ENCODE measurements around the gene CBR3. TPM values are rescaled to one million over a fixed set of nuclear protein-coding genes. Genes with fewer than 3 reads are reported as not detected.

CBR3 gene
- total RNA-seq, 1 experiment from 2014 or later: 8.3 TPM

DNA sequence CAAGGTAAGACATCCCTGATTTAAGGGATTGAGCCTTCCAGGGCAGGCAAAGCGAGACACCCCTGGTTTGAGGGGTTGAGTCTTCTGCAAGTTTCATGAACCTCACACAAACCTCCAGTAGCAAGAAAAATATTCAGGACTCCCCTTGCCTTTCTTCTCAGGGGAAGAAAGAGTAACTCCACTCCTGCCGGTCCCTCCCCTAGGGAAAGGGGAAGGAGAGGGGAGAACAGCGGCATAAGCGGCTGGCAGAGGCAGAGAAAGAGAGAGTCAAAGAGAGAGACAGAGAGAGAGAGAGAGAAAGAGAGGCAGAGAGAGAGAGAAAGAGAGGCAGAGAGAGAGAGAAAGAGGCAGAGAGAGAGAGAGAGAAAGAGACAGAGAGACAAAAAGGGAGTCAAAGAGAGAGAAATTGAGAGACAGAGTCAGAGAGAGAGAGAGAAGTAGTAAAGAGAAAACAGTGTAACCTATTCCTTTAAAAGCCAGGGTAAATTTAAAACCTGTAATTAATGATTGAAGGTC, 29.5 kb upstream of the CBR3 start:
- H3K36me3 ChIP-seq (replicated peaks; ENCODE audit: control insufficient read depth, insufficient read depth, low read length): peaks cover 11% of the 10 kb centered on the region
- no peaks in the 10 kb centered on the region for H3K27me3 ChIP-seq (ENCODE audit: control insufficient read depth, insufficient read depth, low read length)
- DNase-seq: no peak
- peak overlapping the region; percentile 60 for H3K4me3 ChIP-seq (ENCODE audit: insufficient read depth, low read depth, low read length)

DNA sequence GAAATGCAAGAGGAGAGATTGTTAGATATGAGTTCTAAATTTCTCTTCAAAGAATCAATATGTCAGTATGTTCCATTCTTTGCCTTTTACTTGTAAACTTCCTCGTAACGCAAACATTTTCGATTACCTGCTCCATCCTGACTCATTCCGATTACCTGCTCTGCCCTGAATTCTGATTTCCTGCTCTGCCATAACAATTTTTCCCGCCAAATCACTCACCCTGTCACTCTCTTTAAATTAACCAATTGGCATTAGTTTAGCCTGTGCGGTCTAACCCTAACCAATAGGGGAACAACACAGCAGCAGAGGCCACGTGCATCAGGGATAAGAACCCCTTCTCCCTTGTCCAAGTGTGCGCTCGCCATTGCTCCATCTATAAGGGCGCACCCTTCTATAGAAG, 25.0 kb upstream of the CBR3 start:
- Histone ChIP-seq H3K36me3 (replicated peaks; ENCODE audit: control insufficient read depth, insufficient read depth, low read length) (peaks cover 16% of the 10 kb centered on the region), H3K27me3 (ENCODE audit: control insufficient read depth, insufficient read depth, low read length) (no peaks in the 10 kb centered on the region), H3K4me3 (ENCODE audit: insufficient read depth, low read depth, low read length) (no peak overlapping the region)
- no peak for DNase-seq

DNA sequence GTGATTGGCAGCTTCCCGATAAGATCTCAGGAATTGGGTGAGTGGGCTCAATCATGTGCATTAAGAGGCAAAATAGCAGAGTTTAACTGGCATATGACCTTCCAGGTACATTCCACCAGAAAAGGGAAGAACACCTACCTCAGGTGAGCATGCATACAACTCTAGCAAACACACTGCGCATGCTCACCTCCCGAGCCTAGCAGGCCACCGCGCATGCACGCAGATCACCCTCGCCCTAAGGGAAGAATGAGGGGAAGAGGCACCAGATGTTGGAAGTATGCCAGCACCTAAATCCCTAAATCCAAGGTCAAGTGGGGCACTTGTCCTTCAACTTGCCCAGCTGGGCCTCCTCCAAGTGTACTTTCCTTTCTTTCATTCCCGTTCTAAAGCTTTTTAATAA, 23.6 kb upstream of the CBR3 start:
- H3K36me3 ChIP-seq (replicated peaks; ENCODE audit: control insufficient read depth, insufficient read depth, low read length): peaks cover 16% of the 10 kb centered on the region
- H3K4me3 ChIP-seq (ENCODE audit: insufficient read depth, low read depth, low read length): no peak overlapping the region
- no peak for DNase-seq
- no peaks in the 10 kb centered on the region for H3K27me3 ChIP-seq (ENCODE audit: control insufficient read depth, insufficient read depth, low read length)

DNA sequence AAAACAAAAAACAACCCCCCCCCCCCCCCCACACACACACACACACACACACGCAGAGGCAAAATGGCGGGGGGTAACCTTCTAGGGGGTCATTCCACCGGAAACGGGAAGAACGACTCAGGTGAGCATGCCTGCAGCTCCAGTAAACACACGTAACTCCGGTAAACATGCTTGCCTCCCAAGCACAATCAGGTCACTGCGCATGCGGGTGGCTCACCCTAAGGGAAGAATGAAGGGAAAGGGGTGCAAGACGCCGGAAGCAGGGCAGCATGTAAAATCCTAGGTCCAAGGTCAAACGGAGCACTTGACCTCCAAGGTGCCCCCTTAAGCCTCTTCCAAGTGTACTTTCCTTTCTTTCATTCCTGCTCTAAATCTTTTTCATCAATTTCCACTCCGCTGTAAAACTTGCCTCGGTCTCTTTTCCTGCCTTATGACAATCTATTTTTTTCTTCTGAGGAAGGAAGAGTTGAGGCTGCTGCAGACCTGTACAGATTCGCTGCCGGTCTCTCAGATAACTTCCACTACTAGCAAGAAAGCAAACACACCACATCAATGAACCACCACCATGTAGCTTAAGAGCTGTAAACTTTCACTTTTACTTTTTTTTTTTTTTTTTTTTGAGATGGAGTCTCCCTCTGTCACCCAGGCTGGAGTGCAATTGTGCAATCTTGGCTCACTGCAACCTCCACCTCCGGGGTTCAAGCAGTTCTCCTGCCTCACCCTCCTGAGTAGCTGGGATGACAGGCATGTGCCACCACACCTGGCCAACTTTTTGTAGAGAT, 21.0 kb upstream of the CBR3 start:
- Histone ChIP-seq H3K36me3 (replicated peaks; ENCODE audit: control insufficient read depth, insufficient read depth, low read length) (peaks cover 7% of the 10 kb centered on the region), H3K27me3 (ENCODE audit: control insufficient read depth, insufficient read depth, low read length) (no peaks in the 10 kb centered on the region), H3K4me3 (ENCODE audit: insufficient read depth, low read depth, low read length) (no peak overlapping the region)
- DNase-seq: no peak

DNA sequence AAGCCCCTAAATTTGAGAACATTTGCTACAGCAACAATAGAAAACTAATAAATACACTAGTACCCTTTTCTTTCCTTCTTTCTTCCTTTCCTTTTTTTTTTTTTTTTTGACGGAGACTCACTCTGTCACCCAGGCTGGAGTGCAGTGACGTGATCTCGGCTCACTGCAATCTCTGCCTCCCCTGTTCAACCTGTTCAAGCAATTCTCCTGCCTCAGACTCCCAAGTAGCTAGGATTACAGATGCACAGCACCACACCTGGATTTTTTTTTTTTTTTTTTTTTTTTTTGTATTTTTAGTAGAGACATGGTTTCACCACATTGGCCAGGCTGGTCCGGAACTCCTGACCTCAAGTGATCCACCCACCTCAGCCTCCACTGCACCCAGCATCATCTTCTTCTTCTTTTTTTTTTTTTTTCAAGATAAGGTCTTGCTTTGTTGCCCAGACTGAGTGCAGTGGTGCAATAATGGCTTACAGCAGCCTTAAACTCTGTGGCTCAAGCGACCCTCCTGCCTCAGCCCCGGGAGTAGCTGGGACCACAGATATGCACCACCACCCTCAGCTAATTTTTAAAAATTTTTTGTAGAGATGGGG, 19.6 kb upstream of the CBR3 start:
- DNase-seq: no peak
- Histone ChIP-seq H3K27me3 (ENCODE audit: control insufficient read depth, insufficient read depth, low read length) (no peaks in the 10 kb centered on the region), H3K4me3 (ENCODE audit: insufficient read depth, low read depth, low read length) (no peak overlapping the region), H3K36me3 (replicated peaks; ENCODE audit: control insufficient read depth, insufficient read depth, low read length) (peaks cover 6% of the 10 kb centered on the region)

DNA sequence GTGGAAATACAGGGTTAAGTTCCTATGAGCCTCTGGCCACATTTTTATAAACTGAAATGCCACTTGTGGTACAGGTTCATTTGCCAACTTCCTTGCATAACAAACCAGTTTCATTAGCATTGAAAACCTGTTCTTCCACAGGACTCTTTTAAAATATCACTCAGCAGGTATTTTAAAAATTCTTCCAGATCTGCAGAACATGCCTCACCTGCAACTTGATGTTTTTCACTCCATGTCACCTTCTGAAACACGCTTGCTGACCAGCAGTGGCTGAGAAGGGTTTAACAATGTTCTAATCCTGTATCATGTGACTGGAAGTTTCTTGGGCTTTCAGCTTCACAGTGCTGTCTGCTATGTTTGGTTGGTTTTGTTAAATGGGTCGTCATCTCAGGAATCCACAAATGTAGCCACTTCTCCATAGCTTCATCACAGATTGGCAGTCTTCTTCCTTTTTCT, 17.6 kb upstream of the CBR3 start:
- H3K36me3 ChIP-seq (replicated peaks; ENCODE audit: control insufficient read depth, insufficient read depth, low read length): no peaks in the 10 kb centered on the region
- no peak overlapping the region for H3K4me3 ChIP-seq (ENCODE audit: insufficient read depth, low read depth, low read length)
- H3K27me3 ChIP-seq (ENCODE audit: control insufficient read depth, insufficient read depth, low read length): no peaks in the 10 kb centered on the region
- no peak for DNase-seq

DNA sequence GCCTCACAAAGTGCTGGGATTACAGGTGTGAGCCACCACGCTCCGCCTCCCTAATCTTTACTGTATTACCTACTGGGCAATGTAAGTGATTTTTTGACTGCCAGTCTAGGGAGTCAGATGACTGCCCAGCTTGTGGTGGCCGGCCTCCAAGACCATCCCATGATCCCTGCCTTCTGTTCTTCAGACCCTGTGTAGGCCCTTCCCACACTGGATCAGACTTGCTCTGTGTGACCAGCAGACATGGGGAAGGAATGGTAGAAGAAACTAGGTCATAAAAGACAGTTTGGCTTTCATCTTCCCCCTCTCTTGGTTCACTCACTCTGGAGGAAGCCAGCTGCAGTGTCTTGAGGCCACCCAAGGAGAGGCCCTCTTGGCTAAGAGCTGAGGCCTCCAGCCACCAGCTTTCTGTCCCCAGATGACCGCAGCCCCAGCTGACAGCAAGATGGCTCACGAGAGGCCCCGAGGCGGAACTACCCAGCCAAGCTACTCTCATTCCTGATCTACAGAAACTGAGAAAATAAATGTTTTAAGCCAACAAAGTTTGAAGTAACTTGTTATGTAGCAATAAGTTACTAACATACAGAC, 14.5 kb upstream of the CBR3 start:
- DNase-seq: no peak

DNA sequence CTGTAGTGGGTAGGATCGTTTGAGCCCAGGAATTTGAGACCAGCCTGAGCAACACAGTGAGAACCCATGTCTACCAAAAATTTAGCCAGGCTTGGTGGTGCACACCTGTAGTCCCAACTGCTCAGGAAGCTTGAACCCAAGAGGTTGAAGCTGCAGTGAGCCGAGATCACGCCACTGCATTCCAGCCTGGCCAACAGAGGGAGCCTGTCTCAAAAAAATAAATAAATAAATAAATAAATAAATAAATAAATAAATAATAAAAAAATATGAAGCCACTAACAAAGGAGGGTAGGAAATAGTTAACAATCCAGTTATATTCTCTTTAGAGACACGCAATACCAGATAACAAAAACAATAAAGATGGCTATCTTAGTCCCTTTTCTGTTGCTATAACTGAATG, 11.9 kb upstream of the CBR3 start:
- no peaks in the 10 kb centered on the region for H3K36me3 ChIP-seq (replicated peaks; ENCODE audit: control insufficient read depth, insufficient read depth, low read length)
- H3K4me3 ChIP-seq (ENCODE audit: insufficient read depth, low read depth, low read length): no peak overlapping the region
- DNase-seq: no peak
- no peaks in the 10 kb centered on the region for H3K27me3 ChIP-seq (ENCODE audit: control insufficient read depth, insufficient read depth, low read length)

More for the DNA sequence above, 14.5 kb upstream of the CBR3 start:
- Histone ChIP-seq H3K27me3 (ENCODE audit: control insufficient read depth, insufficient read depth, low read length) (no peaks in the 10 kb centered on the region), H3K36me3 (replicated peaks; ENCODE audit: control insufficient read depth, insufficient read depth, low read length) (no peaks in the 10 kb centered on the region), H3K4me3 (ENCODE audit: insufficient read depth, low read depth, low read length) (no peak overlapping the region)

DNA sequence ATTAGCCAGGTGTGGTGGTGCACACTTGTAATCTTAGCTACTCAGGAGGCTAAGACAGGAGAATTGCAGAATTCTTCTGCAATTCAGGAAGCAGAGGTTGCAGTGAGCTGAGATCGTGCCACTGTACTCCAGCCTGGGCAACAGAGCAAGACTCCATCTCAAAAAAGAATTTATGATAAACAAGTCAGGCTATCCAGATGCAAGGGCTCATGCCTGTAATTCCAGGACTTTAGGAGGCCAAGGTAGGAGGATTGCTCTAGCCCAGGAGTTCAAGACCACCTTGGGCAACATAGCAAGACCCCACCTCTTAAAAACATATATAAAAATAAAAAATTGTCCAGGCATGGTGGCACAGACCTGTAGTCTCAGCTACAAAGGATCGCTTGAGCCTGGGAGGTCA, 10.5 kb upstream of the CBR3 start:
- no peak overlapping the region for H3K4me3 ChIP-seq (ENCODE audit: insufficient read depth, low read depth, low read length)
- no peak for DNase-seq
- H3K36me3 ChIP-seq (replicated peaks; ENCODE audit: control insufficient read depth, insufficient read depth, low read length): no peaks in the 10 kb centered on the region
- no peaks in the 10 kb centered on the region for H3K27me3 ChIP-seq (ENCODE audit: control insufficient read depth, insufficient read depth, low read length)

DNA sequence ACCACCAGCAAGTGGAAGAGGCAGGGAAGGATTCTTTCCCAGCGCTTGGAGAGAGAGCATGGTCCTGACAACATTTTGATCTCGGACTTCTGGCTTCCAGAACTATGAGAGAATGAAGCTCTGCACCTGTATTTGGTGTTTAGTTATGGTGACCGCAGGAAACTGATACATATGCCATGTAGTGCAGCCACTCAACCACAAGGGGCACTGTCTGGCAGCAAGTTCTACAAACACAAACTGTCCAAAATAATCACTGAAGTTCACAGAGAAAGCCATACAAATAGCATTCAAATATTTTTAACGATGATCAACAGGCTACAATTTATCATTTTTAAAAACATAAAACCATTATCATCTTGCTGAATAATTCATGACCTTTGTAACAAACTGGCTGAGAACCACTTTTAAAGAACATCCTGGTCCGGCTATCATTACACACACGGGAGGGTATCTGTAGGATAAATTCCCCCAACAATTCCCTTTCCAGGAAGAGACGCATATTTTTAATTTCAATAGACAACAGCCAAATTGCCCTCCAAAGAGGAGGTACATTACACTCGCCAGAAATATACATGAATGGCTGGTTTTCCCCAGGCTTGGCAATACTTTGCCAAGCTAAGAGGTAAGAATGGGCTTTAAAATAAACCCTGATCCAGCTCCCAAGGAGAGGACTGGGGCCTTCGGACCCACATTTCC, 9.2 kb upstream of the CBR3 start:
- H3K36me3 ChIP-seq (replicated peaks; ENCODE audit: control insufficient read depth, insufficient read depth, low read length): no peaks in the 10 kb centered on the region
- H3K4me3 ChIP-seq (ENCODE audit: insufficient read depth, low read depth, low read length): no peak overlapping the region
- peaks cover under 1% of the 10 kb centered on the region; the same call in 1 of the 2 replicates for H3K27me3 ChIP-seq (ENCODE audit: control insufficient read depth, insufficient read depth, low read length)
- DNase-seq: peak; percentile 60

DNA sequence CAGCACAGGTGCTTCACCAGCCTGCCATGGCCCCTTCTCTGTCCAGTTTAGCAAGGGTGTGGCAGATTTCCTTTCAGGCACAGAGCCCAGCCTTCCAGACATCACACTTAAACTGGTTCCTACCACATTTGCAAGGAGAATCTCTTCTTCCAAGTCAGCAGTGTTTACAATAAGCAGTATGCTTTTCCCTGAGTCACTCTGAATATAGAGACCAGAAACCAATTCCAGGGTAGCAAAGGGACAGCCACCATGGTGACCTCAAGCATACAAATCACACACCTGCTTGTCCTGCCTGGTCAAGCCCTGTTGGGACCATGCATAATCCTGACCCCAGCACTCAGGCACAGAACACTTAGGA, 8.7 kb upstream of the CBR3 start:
- Histone ChIP-seq H3K27me3 (ENCODE audit: control insufficient read depth, insufficient read depth, low read length) (peaks cover 3% of the 10 kb centered on the region), H3K4me3 (ENCODE audit: insufficient read depth, low read depth, low read length) (no peak overlapping the region), H3K36me3 (replicated peaks; ENCODE audit: control insufficient read depth, insufficient read depth, low read length) (no peaks in the 10 kb centered on the region)
- no peak for DNase-seq

DNA sequence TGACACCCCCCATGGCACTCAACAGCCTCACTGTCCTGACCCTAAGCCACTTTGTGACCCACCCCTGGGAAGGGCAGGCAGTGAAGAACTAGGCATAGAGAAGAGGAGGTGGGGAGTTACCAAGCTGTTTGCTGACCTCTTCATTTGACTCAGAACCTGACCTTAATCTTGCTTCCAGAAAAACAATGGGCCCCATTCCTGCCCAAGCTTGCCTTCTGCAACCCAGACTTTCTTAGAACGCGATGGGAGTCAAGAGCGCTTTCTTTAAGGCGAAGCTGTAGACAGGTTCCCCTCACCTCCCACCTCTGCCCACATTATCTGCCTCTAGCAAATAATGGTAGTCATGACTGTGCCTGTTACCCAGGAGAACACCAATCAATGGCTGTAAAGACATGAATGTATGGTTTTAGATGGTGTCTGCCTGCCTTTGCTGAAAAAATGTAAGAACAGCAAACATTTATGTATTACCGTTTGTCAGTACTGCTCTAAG, 8.2 kb upstream of the CBR3 start:
- Histone ChIP-seq H3K36me3 (replicated peaks; ENCODE audit: control insufficient read depth, insufficient read depth, low read length) (no peaks in the 10 kb centered on the region), H3K4me3 (ENCODE audit: insufficient read depth, low read depth, low read length) (no peak overlapping the region), H3K27me3 (ENCODE audit: control insufficient read depth, insufficient read depth, low read length) (peaks cover 3% of the 10 kb centered on the region)
- no peak for DNase-seq

DNA sequence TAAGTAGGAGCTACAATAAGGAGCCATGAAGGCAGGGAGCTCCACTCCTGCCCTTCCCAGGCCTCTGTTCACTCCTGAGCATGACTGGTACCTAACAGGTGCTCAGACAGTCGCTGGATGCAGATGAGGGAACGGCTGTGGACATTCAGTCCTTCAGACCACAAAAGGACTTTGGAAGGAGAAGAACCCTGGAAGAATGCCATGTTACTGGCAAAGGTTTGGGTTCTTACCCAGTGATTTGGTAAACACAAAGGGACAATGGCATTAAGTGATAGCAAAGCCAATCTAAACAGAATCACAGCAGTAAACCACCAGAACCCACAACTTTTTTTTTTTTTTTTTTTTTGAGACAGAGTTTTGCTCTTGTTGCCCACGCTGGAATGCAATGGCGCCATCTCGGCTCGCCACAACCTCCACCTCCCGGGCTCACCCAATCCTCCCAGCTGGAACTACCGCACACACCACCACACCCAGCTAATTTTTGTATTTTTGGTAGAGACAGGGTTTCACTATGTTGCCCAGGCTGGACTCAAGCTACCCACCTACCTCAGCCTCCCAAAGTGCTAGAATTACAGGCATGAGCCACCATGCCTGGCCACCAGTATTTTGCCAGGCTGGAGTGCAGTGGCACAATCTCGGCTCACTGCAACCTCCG, 7.5 kb upstream of the CBR3 start:
- Histone ChIP-seq H3K36me3 (replicated peaks; ENCODE audit: control insufficient read depth, insufficient read depth, low read length) (no peaks in the 10 kb centered on the region), H3K27me3 (ENCODE audit: control insufficient read depth, insufficient read depth, low read length) (peaks cover 4% of the 10 kb centered on the region), H3K4me3 (ENCODE audit: insufficient read depth, low read depth, low read length) (no peak overlapping the region)
- no peak for DNase-seq

DNA sequence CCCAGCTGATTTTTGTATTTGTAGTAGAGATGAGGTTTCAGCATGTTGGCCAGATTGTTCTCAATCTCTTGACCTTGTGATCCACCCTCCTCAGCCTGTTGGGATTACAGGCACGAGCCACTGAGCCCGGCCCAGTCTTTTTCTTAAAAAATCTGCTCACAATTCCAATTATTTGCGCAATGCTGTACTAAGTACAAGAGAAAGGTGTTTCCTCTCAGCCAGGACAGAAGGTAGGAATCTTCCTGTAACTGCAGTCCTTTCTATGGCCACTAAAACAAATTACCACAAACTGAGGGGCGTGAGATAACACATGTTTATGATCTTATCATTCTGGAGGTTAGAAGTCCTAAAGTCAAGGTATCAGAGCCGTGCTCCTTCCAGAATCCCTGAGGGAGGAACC, 6.9 kb upstream of the CBR3 start:
- DNase-seq: peak; percentile 7
- Histone ChIP-seq H3K27me3 (ENCODE audit: control insufficient read depth, insufficient read depth, low read length) (peaks cover 8% of the 10 kb centered on the region), H3K36me3 (replicated peaks; ENCODE audit: control insufficient read depth, insufficient read depth, low read length) (no peaks in the 10 kb centered on the region), H3K4me3 (ENCODE audit: insufficient read depth, low read depth, low read length) (no peak overlapping the region)

Measured in H7 (cell line).